Measurements from ENCODE around the gene DMRTA2.

DNA sequence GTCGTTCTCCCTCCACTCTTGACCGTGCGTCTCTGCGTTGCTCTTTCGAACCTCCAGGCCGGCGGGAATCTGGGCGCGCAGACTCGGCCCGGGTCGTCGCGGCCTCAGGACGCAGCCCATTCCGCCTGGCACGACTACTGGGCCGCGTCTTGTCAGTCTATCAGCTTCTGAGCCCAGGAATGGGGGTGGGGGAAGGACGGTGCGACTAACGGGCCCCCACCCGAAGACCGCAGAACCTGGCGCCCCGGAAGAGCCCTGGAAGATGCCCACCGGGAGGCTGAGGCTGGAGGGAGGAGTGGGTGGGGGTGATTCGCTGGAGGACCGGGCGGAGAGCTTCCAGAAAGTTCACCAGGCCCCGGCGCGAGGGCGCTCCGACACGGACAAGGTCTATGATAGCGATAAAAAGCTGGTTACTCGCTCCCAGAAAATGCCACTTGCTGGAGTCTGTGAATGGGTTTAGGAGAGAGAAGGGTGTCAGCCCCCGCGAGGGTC, 1.7 kb upstream of the DMRTA2 start:
- TF ChIP-seq, protein P1, sequence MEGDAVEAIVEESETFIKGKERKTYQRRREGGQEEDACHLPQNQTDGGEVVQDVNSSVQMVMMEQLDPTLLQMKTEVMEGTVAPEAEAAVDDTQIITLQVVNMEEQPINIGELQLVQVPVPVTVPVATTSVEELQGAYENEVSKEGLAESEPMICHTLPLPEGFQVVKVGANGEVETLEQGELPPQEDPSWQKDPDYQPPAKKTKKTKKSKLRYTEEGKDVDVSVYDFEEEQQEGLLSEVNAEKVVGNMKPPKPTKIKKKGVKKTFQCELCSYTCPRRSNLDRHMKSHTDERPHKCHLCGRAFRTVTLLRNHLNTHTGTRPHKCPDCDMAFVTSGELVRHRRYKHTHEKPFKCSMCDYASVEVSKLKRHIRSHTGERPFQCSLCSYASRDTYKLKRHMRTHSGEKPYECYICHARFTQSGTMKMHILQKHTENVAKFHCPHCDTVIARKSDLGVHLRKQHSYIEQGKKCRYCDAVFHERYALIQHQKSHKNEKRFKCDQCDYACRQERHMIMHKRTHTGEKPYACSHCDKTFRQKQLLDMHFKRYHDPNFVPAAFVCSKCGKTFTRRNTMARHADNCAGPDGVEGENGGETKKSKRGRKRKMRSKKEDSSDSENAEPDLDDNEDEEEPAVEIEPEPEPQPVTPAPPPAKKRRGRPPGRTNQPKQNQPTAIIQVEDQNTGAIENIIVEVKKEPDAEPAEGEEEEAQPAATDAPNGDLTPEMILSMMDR (conservative IDR thresholded peaks at IDR 0.05 in 1 of 2, IDR thresholded peaks at IDR 0.05 in 1 of 2; ENCODE audit: low read depth in 1 of 2, low read length in 2 of 2) = no peak
- peak; percentile 83 for TF ChIP-seq EZH2 (IDR thresholded peaks at IDR 0.05; ENCODE audit: low read length, missing control alignments)

Measured in fibroblast of lung (primary cell).